Fibroblast of villous mesenchyme (primary cell): Measurements from ENCODE around the gene MTHFD2L. TPM values are rescaled to one million over a fixed set of nuclear protein-coding genes. Genes with fewer than 3 reads are reported as not detected.

ENCODE experiments used
- DNase-seq: peaks from one replicate; pipeline ENCODE4 v3.0.0-alpha.2; 2010; ENCODE audit warnings: low read depth
- H3K4me3 ChIP-seq: 2 replicates; pipeline ENCODE4 v1.5.1; 2011; ENCODE audit warnings: low read depth, mild to moderate bottlenecking, low read length
- CTCF ChIP-seq: IDR thresholded peaks from 2 replicates; pipeline ENCODE4 v1.5.1; 2012; ENCODE audit warnings: low read depth, mild to moderate bottlenecking, low read length; ENCODE audit not compliant: insufficient read depth
- total RNA-seq: library from RNA; depleted of rRNA; stranded (reverse); fragments of >200 nt; gene quantifications from 2 replicates; pipeline ENCODE4 v1.2.3, GENCODE V29; 2012

Gene MTHFD2L
- total RNA-seq, 1 donor = 16.8 TPM

- no peak for TF ChIP-seq CTCF
- H3K4me3 ChIP-seq = peak overlapping the region; percentile 77
- DNase-seq = peak; percentile 35
Observed at GRCh38 chr4:74158466-74159142, 686 bp downstream of the MTHFD2L start.

GRCh38 chr4:74159143-74159709 lies 1.3 kb downstream of the MTHFD2L start:
- no peak for TF ChIP-seq CTCF
- H3K4me3 ChIP-seq = peak overlapping the region; percentile 77
- peak; percentile 59 for DNase-seq

- DNase-seq = peak; percentile 54
- H3K4me3 ChIP-seq = no peak overlapping the region
- TF ChIP-seq CTCF = no peak
Observed at GRCh38 chr4:74161666-74162450, 3.9 kb downstream of the MTHFD2L start.

GRCh38 chr4:74166135-74166534 lies 8.2 kb downstream of the MTHFD2L start:
- DNase-seq = no peak
- no peak for TF ChIP-seq CTCF
- no peak overlapping the region for H3K4me3 ChIP-seq

GRCh38 chr4:74166818-74167217 lies 8.9 kb downstream of the MTHFD2L start:
- H3K4me3 ChIP-seq = no peak overlapping the region
- DNase-seq = no peak
- TF ChIP-seq CTCF = no peak

- no peak overlapping the region for H3K4me3 ChIP-seq
- TF ChIP-seq CTCF = no peak
- no peak for DNase-seq
Observed at GRCh38 chr4:74167585-74167984, 9.7 kb downstream of the MTHFD2L start.
